ENCODE data around the gene NRP2. TPM values are rescaled to one million over a fixed set of nuclear protein-coding genes. Genes with fewer than 3 reads are reported as not detected.

The NRP2 gene
- total RNA-seq, 1 donor from 2014 or later, result 26.1 TPM

DNA sequence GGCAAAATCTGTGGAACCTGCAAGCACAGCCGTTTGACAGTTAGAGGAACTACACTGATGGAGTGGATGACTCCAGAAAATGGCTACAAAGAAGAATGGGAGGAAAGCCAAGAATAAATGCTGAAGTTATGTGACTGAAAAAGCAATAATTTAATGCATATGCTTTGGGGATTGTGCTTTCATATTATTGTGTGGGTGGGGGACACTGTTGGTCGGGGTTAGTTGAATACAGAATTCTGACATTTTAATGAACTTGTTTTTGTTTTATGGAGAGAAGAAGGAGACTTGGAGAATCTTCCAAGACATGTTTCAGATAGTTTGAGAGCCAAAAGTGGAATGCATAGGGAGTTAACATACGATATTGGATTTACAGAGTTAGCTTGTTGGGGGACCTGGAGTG, 68.5 kb downstream of the NRP2 start:
- FAIRE-seq, result no peak
- no peak for DNase-seq (ENCODE audit: low spot score in 2 of 2)

DNA sequence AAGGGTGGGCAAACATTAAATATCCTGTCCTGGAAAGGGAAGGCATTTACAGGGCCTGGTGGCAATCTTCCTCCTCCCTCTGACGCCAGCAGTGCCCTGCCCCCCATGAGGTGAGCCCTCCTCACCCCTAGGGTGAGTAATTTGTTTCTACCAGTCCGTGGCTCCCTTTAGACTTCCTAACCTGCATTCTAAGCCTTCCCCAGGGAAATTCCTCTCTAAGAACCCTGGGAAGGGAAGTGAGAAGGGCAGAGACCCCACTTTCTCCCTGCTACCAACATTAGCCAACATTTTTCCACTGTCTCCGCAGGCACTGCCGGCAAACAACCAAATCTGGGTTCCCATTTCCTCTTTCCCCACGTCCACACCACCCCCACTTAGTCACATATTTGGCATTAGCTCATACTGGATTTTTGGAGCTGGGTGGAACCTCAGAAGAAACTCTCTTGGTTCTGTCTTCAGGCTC, 69.3 kb downstream of the NRP2 start:
- FAIRE-seq, result no peak
- DNase-seq (ENCODE audit: low spot score in 2 of 2), result no peak

DNA sequence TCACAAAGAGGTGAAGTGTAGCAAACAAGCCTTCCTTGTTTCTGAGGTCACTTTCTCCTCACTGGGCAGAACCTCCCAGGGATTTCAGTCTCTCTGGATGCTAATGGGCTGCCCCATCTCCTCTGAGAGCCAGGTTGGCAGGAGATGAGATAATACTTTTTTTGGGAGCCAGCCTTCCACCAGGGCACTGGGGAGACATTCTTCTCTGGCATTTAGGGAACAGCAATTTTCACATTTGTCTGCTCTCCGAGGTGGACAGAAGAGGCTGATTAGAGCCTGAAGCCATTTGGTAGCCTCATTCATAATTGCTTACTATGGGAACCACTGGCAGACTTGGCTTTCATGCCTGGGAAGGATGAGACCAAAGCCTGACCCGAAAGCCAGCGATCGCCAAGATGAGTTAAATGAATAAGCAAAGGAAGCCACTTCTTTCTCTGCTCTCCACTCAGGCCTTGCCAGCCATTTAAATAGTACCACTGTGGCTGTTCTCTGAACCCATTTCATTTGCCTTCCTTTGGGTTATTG, 70.1 kb downstream of the NRP2 start:
- no peak for FAIRE-seq
- no peak for DNase-seq (ENCODE audit: low spot score in 2 of 2)

GRCh38 chr2:205752924-205753323, 70.6 kb downstream of the NRP2 start:
- DNase-seq (ENCODE audit: low spot score in 2 of 2), result no peak
- no peak for FAIRE-seq

DNA sequence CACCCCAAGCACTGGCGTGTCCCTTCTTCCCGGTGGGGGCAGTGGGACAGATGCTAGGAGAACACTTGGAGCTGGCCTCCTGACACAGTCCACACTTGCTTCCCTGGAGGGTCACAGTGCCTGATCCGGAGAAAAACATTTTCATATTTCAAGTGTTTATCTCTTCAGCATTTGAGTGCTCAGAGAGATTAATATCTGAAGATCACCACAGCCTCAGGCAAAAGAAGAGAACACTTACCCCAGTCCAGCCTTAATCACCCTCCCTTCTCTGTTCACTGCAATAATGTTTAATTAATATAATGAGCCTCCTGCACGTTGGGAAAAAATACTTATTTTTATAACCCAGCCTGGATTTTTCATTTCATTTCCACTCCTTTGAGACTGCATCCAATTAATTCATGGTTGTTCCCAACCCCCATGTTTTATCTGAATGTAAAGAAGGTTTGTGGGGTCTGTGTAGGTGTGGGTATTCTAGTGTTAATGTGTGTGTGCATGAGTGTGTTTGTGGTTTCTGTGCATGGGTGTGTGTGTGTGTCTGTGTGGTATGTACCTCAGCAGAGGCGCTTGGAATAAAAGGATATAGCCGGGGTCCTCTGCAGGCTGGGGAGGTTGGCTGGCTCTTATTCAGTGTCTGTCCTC, 72.1 kb downstream of the NRP2 start:
- DNase-seq (ENCODE audit: low spot score in 2 of 2), result no peak
- FAIRE-seq, result no peak

DNA sequence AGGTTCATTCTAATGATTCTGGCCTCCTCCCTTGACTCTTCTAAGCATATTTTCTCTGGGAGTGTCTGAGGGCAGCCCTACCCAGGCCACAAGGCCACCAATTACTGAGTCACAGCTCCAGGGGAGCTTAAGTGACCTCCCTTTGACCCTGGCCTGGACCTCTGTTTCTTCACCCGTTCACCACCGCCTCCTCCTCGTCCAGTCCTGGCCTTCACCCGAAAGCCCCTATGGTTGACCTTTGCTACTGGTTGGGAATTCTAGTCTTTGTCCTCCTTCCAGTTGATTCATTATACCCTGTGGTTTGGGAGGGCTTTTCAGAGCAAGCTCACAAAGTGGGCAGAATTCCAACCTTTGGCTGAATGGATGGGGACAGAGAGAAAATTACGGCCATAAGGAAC, 72.6 kb downstream of the NRP2 start:
- DNase-seq (ENCODE audit: low spot score in 2 of 2) (no peak), FAIRE-seq (no peak)

DNA sequence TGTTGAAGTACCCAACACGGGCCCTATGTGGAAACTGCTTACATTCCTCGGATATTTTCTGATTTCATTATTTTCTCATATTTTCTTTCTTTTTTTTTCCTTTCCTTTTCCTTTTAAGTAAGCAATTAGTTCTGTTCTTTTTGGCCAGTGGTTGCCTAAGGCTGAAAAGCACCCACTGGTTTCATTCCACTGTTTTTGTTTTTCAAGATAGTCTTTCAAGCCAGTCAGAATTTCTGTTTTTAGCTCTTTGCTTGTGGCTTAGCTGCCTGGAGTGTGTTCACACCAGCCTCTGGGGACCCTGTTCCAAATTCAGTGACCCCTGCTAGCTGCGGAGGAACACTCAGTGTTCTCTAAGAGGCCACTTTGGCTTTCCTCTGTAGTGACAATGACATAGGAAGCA, 73.6 kb downstream of the NRP2 start:
- no peak for FAIRE-seq
- no peak for DNase-seq (ENCODE audit: low spot score in 2 of 2)

DNA sequence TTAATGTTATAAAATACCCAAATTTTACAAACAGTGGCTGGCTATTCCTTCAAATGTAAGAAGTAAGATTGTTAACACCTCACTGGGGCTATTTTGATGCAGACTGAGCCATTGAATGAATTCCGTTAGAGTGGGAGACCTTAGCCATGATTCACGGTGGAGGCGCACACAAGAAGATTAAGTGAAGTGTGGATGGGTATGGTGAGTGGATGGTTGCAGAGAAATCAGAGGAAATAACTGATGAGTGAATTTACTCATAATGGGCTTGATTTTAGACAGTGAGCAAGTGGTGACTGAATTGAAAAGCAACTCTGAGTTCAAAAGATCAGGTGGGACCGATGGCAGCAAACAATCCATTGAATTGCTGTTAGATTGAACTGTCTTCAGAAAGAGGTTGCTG, 75.0 kb downstream of the NRP2 start:
- FAIRE-seq (no peak), DNase-seq (ENCODE audit: low spot score in 2 of 2) (no peak)

DNA sequence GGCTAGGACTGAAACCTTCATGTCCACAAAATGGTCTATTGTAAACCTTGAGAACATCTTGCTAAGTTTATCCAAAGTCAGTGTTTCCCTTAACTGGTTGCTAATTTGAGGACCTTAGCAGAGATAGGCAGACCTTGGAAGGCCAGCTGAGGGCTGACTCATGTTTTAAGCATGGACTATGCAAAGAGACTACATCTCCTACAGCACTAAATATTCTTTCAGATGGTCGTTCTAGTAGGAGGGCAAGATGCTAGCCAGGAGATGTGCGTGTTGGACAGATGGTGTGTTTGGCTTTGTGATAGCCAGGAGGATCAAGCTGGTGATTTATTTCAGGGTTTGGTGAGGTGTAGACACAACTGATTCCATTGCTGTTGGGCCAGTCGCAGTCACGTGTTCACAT, 75.8 kb downstream of the NRP2 start:
- DNase-seq (ENCODE audit: low spot score in 2 of 2), result no peak

GRCh38 chr2:205758500-205758899, 76.2 kb downstream of the NRP2 start:
- DNase-seq (ENCODE audit: low spot score in 2 of 2) (no peak), FAIRE-seq (no peak)

More for the DNA sequence above, 75.8 kb downstream of the NRP2 start:
- FAIRE-seq, result no peak

- FAIRE-seq (no peak), DNase-seq (ENCODE audit: low spot score in 2 of 2) (no peak)
Measured at GRCh38 chr2:205759257-205759656, 77.0 kb downstream of the NRP2 start.

DNA sequence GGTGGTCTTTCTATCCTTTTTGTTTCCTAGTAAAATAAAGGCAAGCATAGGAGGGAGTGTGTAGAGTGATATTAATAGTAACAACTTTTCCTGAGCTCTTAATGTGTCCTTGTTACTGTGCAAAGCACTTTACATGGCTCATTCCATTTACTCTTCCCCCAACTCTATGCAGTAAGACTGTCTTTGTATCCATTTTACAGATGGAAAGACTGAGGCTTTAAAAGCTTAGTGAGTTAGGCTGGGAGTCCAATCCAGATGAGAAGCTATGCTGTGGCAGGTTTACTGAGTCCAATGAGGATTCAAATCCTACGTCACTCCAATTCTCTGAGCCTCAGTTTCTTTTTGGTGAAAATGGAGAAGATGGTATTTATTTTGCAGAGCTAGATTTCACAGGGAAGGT, 77.4 kb downstream of the NRP2 start:
- FAIRE-seq, result no peak

DNA sequence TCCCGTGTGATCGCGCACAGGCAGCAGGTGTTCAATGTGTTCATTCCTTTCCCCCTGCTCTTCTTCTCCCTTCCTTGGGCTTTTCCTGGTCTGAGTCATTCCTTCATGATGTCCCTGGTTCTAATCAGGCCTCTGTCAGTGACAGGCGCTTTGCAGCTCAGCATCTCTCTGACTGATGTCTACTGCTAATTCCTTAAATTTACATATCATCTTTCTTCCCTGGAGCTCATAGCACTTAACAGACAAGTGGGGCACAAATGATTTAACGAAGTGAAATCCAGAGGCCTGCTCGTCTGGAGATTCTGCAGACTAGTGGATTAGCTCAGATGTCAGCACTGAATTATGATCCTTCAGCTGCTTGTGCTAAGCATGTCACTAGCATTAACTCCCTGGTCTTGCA, 77.9 kb downstream of the NRP2 start:
- FAIRE-seq, result no peak
- DNase-seq (ENCODE audit: low spot score in 2 of 2), result no peak

More for the DNA sequence above, 77.4 kb downstream of the NRP2 start:
- DNase-seq (ENCODE audit: low spot score in 2 of 2), result no peak

DNA sequence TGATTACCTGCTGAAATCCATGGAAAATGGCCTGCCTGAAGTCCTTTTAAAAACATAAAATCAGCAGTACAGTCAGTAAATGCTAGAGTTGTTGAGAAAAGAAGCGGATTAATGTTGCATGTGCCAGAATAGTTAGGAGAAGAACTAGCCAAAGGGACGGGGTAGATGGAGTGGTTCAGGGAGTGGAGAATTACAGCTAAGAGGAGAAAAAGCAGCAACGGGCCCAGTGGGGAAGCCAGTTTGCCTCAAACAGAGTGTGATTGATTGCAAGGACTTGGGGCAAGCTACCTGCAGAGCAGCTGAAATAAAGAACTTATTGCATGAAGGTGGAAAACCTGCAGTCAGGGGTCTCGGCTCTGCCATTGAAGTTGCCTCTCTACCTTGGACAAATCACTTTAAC, 79.1 kb downstream of the NRP2 start:
- FAIRE-seq (no peak), DNase-seq (ENCODE audit: low spot score in 2 of 2) (no peak)

GRCh38 chr2:205762881-205763280, 80.6 kb downstream of the NRP2 start:
- DNase-seq (ENCODE audit: low spot score in 2 of 2) (no peak), FAIRE-seq (no peak)

- no peak for FAIRE-seq
- peak in 1 of 2 donors; percentile 54 for DNase-seq (ENCODE audit: low spot score in 2 of 2)
Measured at GRCh38 chr2:205763708-205764211, 81.5 kb downstream of the NRP2 start.

GRCh38 chr2:205764270-205764746, 82.0 kb downstream of the NRP2 start:
- no peak for FAIRE-seq
- no peak for DNase-seq (ENCODE audit: low spot score in 2 of 2)

GRCh38 chr2:205765151-205765550, 82.8 kb downstream of the NRP2 start:
- FAIRE-seq, result no peak

GRCh38 chr2:205766779-205767359, 84.6 kb downstream of the NRP2 start:
- no peak for FAIRE-seq
- DNase-seq (ENCODE audit: low spot score in 2 of 2), result peak; percentile 21 to 39

More at GRCh38 chr2:205765151-205765550, 82.8 kb downstream of the NRP2 start:
- DNase-seq (ENCODE audit: low spot score in 2 of 2), result no peak

- FAIRE-seq, result no peak
- DNase-seq (ENCODE audit: low spot score in 2 of 2), result no peak
Measured at GRCh38 chr2:205767617-205768016, 85.3 kb downstream of the NRP2 start.

GRCh38 chr2:205768341-205768740, 86.0 kb downstream of the NRP2 start:
- FAIRE-seq, result no peak
- DNase-seq (ENCODE audit: low spot score in 2 of 2), result no peak
